Measurements from ENCODE around the gene LRRIQ4. TPM values are rescaled to one million over a fixed set of nuclear protein-coding genes. Genes with fewer than 3 reads are reported as not detected.

LRRIQ4 gene
- total RNA-seq, 4 donors from 2014 or later = 0.22 to 0.38 TPM; not detected in 2

GRCh38 chr3:169871129-169871886, 58.6 kb downstream of the LRRIQ4 start:
- TF ChIP-seq CTCF (IDR thresholded peaks at IDR 0.05; ENCODE audit: low read depth) = no peak

- TF ChIP-seq CTCF (IDR thresholded peaks at IDR 0.05; ENCODE audit: low read depth) = no peak
Observed at GRCh38 chr3:169879013-169879557, 66.4 kb downstream of the LRRIQ4 start.

GRCh38 chr3:169879845-169880575, 67.3 kb downstream of the LRRIQ4 start:
- no peak for TF ChIP-seq CTCF (IDR thresholded peaks at IDR 0.05; ENCODE audit: low read depth)

GRCh38 chr3:169880576-169881250, 68.0 kb downstream of the LRRIQ4 start:
- no peak for TF ChIP-seq CTCF (IDR thresholded peaks at IDR 0.05; ENCODE audit: low read depth)

- no peak for TF ChIP-seq CTCF (IDR thresholded peaks at IDR 0.05; ENCODE audit: low read depth)
Observed at GRCh38 chr3:169886671-169887070, 74.0 kb downstream of the LRRIQ4 start.

Other genes starting within 250 kb of the LRRIQ4 start
- gene MECOM, start 149.2 kb upstream of the LRRIQ4 start, total RNA-seq = 10 to 100 TPM in 3 of 4 donors, 1 to 10 TPM in 1; 6.8 to 49.9 (median 31.0) TPM
- gene TERC, start 47.8 kb upstream of the LRRIQ4 start, total RNA-seq = 100 to 1,000 TPM in 3 of 4 donors, 10 to 100 TPM in 1; 21.2 to 271 (median 165) TPM
- 1 to 10 TPM; 3.8 to 7.2 (median 4.9) TPM for gene ACTRT3, start 43.3 kb upstream of the LRRIQ4 start, total RNA-seq
- gene MYNN, start 39.5 kb upstream of the LRRIQ4 start, total RNA-seq = 10 to 100 TPM; 14.1 to 24.3 (median 17.1) TPM
- 10 to 100 TPM in 1 of 4 donors, 1 to 10 TPM in 3; 4.2 to 13.2 (median 7.7) TPM for gene LRRC34, start within 50 bp of the LRRIQ4 start, total RNA-seq
- gene LRRC31, start 57.1 kb downstream of the LRRIQ4 start, total RNA-seq = under 1 TPM in 1 of 4 donors, not detected in 3; 0.44 TPM
- gene SAMD7, start 98.7 kb downstream of the LRRIQ4 start, total RNA-seq = not detected
- gene SEC62, start 153.9 kb downstream of the LRRIQ4 start, total RNA-seq = 100 to 1,000 TPM in 1 of 4 donors, 10 to 100 TPM in 3; 57.8 to 104 (median 86.1) TPM
- gene GPR160, start 225.1 kb downstream of the LRRIQ4 start, total RNA-seq = 10 to 100 TPM in 2 of 4 donors, 1 to 10 TPM in 2; 4.6 to 13.9 (median 8.9) TPM